ENCODE data around the gene COQ9.
"Not testable (repeated sequence)": the region's sequence is repeated elsewhere in the genome, so short reads cannot be mapped to it uniquely, and the experiment has no call there.

The COQ9 gene, protein sequence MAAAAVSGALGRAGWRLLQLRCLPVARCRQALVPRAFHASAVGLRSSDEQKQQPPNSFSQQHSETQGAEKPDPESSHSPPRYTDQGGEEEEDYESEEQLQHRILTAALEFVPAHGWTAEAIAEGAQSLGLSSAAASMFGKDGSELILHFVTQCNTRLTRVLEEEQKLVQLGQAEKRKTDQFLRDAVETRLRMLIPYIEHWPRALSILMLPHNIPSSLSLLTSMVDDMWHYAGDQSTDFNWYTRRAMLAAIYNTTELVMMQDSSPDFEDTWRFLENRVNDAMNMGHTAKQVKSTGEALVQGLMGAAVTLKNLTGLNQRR

DNA sequence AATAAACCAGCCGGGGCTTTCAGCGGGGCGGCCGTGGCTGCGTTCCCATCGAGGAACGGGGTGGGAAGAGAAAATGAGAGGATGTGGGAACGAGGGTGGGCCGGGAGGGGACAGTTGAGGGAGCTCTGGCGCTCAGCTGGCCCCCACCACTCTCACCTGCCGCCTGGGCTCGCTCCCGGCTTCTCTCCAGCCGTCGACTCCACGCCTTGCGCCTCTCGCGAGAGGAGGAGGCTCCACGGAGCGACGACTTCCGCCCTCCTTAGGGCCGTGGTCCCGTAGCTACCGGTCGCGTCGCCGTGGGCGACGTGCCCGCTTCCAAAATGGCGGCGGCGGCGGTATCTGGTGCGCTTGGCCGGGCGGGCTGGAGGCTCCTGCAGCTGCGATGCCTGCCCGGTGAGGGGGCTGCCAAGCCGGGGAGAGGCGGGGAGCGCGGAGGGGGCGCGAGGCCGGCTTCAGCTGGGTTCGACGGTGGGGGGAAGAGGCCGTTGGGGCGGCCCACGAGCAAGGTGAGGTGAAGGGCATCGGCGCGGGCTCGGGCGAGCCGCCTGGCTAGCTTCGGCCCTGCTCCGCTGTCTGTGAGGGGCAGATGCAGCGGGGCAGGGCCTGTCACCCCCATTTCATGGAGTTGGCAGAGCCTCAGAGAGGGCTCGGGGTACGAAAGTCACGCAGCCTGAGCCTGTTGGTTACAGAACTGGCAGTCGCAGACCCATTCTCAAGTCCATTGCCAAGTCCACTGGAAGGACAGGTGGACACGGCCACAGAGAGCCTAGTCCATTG lies at the start of gene COQ9, which contains the start of gene CIAPIN1:
Gene COQ9, plus strand, starts transcription at position 294 of the 777 bp plus-strand sequence. Its CDS starts 27 bp downstream, at position 321.
Gene CIAPIN1, minus strand, starts transcription at position 200 of the 777 bp plus-strand sequence. CDS start 6,457 bp downstream, outside the sequence.
- peak within 1 kb of the TSS; percentile 81 to 95 for H3K9ac ChIP-seq (ENCODE audit: low read depth in 1 of 2, low read length in 2 of 2)
- peaks cover 12 to 16% of the 10 kb centered on the region in 2 donors for H3K36me3 ChIP-seq (ENCODE audit: control insufficient read depth in 2 of 2, insufficient read depth in 2 of 2, low read length in 2 of 2)
- peak within 1 kb of the TSS; percentile 67 to 99 for H3K4me3 ChIP-seq (ENCODE audit: low read length in 2 of 2)
- H3K4me1 ChIP-seq (ENCODE audit: control insufficient read depth in 2 of 2, insufficient read depth in 2 of 2, low read length in 2 of 2): peaks cover 11 to 14% of the 10 kb centered on the region in 2 donors
- H3K9me3 ChIP-seq (ENCODE audit: control insufficient read depth in 2 of 2, low read length in 2 of 2): no peaks in the 10 kb centered on the region
- H3K27ac ChIP-seq (ENCODE audit: low read depth in 2 of 2, low read length in 2 of 2): peak within 1 kb of the TSS; percentile 86 to 89
- H3K27me3 ChIP-seq (ENCODE audit: control insufficient read depth in 2 of 2, insufficient read depth in 2 of 2, low read length in 2 of 2): no peaks in the 10 kb centered on the region

DNA sequence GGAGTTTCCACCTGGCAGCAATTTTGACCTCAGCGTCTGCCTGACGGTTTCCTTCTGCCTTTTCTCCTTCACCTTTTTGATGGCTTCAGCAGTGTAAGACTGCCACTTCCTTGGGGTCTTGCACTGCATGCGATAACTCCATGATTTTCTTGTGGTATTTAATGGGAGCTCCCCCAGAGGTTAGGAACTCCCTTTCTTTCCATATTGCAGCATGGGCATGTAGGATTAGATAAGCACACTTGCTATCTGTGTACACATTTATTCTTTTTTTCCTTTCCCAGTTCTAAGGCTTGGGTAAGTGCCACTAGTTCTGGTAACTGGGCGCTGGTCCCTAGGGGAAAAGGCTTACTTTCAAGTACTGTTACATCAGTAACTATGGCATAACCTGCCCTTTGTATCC lies 49.8 kb upstream of the COQ9 start:
- H3K36me3 ChIP-seq (ENCODE audit: control insufficient read depth in 2 of 2, insufficient read depth in 2 of 2, low read length in 2 of 2); H3K9ac ChIP-seq (ENCODE audit: low read depth in 1 of 2, low read length in 2 of 2); H3K9me3 ChIP-seq (ENCODE audit: control insufficient read depth in 2 of 2, low read length in 2 of 2); H3K27ac ChIP-seq (ENCODE audit: low read depth in 2 of 2, low read length in 2 of 2); H3K4me3 ChIP-seq (ENCODE audit: low read length in 2 of 2); H3K4me1 ChIP-seq (ENCODE audit: control insufficient read depth in 2 of 2, insufficient read depth in 2 of 2, low read length in 2 of 2); H3K27me3 ChIP-seq (ENCODE audit: control insufficient read depth in 2 of 2, insufficient read depth in 2 of 2, low read length in 2 of 2): not testable (repeated sequence)

DNA sequence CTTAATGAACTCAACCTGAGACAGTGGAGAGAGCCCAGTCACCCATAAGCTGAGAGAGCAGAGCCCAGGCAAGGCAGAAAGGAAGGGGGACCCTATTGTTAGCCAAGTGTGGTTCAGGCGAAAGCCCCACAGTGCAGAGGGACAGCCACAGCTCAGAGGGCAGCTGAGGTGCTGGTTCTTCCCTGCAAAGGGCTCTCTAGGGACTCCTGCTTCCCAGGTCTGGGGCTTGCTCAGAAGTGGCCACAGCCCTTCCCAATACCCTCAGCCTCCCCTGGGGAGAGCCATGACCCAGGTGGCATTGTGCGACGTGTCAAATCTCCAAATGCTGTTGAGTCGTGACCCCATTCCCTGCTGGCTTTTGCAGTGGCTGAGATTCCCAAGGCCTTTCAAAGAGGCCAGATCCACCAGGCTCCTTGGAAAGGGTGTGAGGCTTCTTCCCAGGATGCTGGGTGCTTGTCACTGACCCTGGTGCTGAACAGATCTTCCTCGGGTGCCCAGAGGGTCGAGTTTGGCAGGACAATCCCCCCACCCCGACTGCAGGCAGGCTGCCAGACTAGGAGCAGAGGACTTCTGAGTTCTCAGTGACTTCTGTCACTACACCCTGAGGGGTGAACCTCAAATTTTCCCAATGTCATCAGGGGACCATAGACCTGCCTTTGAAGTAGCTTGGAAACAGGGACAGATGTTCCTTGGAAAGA lies 45.2 kb upstream of the COQ9 start:
- Histone ChIP-seq H3K36me3 (ENCODE audit: control insufficient read depth in 2 of 2, insufficient read depth in 2 of 2, low read length in 2 of 2) (no peaks in the 10 kb centered on the region), H3K27me3 (ENCODE audit: control insufficient read depth in 2 of 2, insufficient read depth in 2 of 2, low read length in 2 of 2) (no peaks in the 10 kb centered on the region), H3K9me3 (ENCODE audit: control insufficient read depth in 2 of 2, low read length in 2 of 2) (no peaks in the 10 kb centered on the region), H3K4me3 (ENCODE audit: low read length in 2 of 2) (no peak overlapping the region), H3K9ac (ENCODE audit: low read depth in 1 of 2, low read length in 2 of 2) (no peak overlapping the region), H3K4me1 (ENCODE audit: control insufficient read depth in 2 of 2, insufficient read depth in 2 of 2, low read length in 2 of 2) (no peaks in the 10 kb centered on the region), H3K27ac (ENCODE audit: low read depth in 2 of 2, low read length in 2 of 2) (no peak overlapping the region)

DNA sequence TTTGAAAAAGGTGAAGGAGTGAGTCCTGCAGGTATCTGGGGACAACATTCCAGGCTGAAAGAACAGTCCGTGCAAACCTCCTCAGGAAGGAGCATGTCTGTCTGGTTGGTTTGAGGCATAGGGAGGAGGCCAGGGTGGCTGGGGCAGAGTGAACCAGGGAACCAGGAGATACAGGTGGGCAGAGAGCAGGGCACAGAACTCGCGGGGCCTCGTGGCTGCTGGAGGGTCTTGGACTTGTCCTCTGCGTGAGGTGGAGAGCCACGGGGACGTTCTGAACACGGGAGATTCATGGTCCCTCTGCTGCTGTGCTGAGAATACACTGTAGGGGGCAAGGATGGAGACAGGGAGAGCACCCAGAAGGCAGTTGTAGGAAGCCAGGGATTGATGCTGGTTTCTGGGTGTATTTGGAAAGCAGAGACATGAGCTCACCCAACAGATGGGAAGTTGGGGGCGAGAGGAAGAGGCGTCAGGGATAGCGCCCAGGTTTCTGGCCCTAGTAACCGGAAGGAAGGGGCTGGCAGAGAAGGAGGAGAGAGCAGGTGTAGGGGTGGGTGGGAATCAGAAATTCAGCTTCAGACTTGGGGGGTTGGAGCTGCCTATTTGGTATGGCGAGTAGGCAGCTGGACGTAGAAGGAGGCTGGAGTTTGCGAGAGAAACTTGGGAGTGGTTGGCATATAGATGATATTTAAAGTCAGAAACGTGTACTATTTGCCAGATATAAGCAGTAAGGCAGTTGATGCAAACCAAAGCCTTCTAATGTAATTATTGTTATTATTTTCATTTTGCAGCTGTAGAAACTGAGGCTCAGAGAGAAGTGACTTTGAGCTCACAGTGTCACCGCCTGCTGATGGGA lies 43.1 kb upstream of the COQ9 start, which contains the start of gene CCL17:
Gene CCL17, plus strand, starts transcription at position 803 of the 853 bp plus-strand sequence. CDS start 9,166 bp downstream, outside the sequence.
- no peak within 1 kb of the TSS for H3K4me3 ChIP-seq (ENCODE audit: low read length in 2 of 2)
- no peaks in the 10 kb centered on the region for H3K9me3 ChIP-seq (ENCODE audit: control insufficient read depth in 2 of 2, low read length in 2 of 2)
- H3K36me3 ChIP-seq (ENCODE audit: control insufficient read depth in 2 of 2, insufficient read depth in 2 of 2, low read length in 2 of 2): no peaks in the 10 kb centered on the region
- no peaks in the 10 kb centered on the region for H3K4me1 ChIP-seq (ENCODE audit: control insufficient read depth in 2 of 2, insufficient read depth in 2 of 2, low read length in 2 of 2)
- H3K27ac ChIP-seq (ENCODE audit: low read depth in 2 of 2, low read length in 2 of 2): no peak within 1 kb of the TSS
- no peaks in the 10 kb centered on the region for H3K27me3 ChIP-seq (ENCODE audit: control insufficient read depth in 2 of 2, insufficient read depth in 2 of 2, low read length in 2 of 2)
- H3K9ac ChIP-seq (ENCODE audit: low read depth in 1 of 2, low read length in 2 of 2): no peak within 1 kb of the TSS

DNA sequence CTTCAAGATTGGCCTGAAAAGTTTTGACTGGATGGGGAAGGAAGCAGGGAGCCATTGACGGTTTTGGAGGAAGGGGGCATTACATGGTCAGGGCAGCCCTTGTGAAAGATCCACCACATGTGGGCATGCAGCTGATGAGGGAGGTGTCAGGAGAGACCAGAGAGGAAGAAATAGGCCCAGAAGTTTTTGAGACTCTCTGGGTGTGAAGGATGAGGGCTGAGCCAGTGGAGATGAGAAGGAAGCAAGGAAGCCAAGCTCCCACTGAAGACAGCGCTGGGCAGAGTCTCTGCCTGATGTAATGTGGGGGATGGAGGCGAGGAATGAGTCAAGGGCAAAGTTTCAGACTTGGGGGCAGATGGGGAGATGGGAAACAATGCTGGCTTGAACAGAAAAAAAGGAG lies 42.2 kb upstream of the COQ9 start:
- Histone ChIP-seq H3K9ac (ENCODE audit: low read depth in 1 of 2, low read length in 2 of 2) (no peak overlapping the region), H3K27ac (ENCODE audit: low read depth in 2 of 2, low read length in 2 of 2) (no peak overlapping the region), H3K9me3 (ENCODE audit: control insufficient read depth in 2 of 2, low read length in 2 of 2) (no peaks in the 10 kb centered on the region), H3K36me3 (ENCODE audit: control insufficient read depth in 2 of 2, insufficient read depth in 2 of 2, low read length in 2 of 2) (no peaks in the 10 kb centered on the region), H3K4me1 (ENCODE audit: control insufficient read depth in 2 of 2, insufficient read depth in 2 of 2, low read length in 2 of 2) (no peaks in the 10 kb centered on the region), H3K27me3 (ENCODE audit: control insufficient read depth in 2 of 2, insufficient read depth in 2 of 2, low read length in 2 of 2) (no peaks in the 10 kb centered on the region), H3K4me3 (ENCODE audit: low read length in 2 of 2) (no peak overlapping the region)

DNA sequence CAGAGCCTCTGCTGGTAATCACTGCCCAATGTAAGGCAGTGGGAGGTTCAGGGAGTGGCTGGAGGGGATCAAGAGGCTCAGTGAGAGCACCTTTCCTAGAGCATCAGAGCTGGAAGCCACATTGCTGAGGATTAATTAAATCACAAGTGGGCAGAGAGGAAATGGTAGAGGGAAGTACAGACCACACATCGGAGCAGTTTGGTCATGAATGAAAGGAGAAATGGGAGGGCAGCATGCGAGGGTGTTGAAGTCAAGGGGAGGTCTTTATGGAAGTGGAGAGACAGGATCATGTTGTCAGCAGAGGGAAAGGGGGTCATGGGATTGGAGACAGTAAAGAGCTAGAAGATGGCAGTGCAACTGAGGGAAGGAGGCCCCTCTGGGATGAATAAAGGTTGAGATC lies 40.4 kb upstream of the COQ9 start:
- H3K4me3 ChIP-seq (ENCODE audit: low read length in 2 of 2): no peak overlapping the region
- no peak overlapping the region for H3K27ac ChIP-seq (ENCODE audit: low read depth in 2 of 2, low read length in 2 of 2)

DNA sequence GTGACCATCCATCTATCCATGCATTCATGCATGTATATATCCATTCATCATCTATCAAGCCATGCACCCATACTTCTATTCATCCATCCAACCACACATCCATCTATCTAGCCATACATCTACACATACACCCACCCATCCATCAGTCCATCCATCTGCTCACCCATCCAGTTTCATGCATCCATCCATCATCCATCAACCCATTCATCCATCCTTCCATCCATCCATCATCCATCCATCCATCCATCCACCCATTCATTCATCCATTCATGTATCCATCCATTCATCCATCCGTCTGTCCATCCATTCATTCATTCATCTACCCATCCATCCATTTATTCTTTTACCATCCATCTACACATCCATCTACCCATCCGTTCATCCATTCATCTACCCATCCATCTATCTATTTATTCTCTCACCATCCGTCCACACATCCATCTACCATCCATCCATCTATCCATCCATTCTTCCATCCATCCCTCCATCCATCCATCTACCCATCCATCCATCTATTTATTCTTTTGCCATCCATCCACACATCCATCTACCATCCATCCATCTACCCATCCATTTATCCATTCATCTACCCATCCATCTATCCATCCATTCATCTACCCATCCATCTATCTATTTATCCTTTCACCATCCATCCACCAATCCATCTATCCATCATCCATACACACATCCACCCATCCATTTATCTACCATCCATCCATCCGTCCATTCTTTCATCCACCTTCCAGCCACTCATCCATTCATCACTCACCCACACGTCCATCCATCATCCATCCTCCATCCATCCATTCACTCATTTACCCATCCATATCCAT lies 39.5 kb upstream of the COQ9 start:
- Histone ChIP-seq H3K36me3 (ENCODE audit: control insufficient read depth in 2 of 2, insufficient read depth in 2 of 2, low read length in 2 of 2) (no peaks in the 10 kb centered on the region), H3K4me3 (ENCODE audit: low read length in 2 of 2) (no peak overlapping the region), H3K4me1 (ENCODE audit: control insufficient read depth in 2 of 2, insufficient read depth in 2 of 2, low read length in 2 of 2) (no peaks in the 10 kb centered on the region), H3K9me3 (ENCODE audit: control insufficient read depth in 2 of 2, low read length in 2 of 2) (no peaks in the 10 kb centered on the region), H3K27me3 (ENCODE audit: control insufficient read depth in 2 of 2, insufficient read depth in 2 of 2, low read length in 2 of 2) (no peaks in the 10 kb centered on the region), H3K9ac (ENCODE audit: low read depth in 1 of 2, low read length in 2 of 2) (no peak overlapping the region), H3K27ac (ENCODE audit: low read depth in 2 of 2, low read length in 2 of 2) (no peak overlapping the region)

More for the DNA sequence above, 40.4 kb upstream of the COQ9 start:
- Histone ChIP-seq H3K36me3 (ENCODE audit: control insufficient read depth in 2 of 2, insufficient read depth in 2 of 2, low read length in 2 of 2) (no peaks in the 10 kb centered on the region), H3K4me1 (ENCODE audit: control insufficient read depth in 2 of 2, insufficient read depth in 2 of 2, low read length in 2 of 2) (no peaks in the 10 kb centered on the region), H3K27me3 (ENCODE audit: control insufficient read depth in 2 of 2, insufficient read depth in 2 of 2, low read length in 2 of 2) (no peaks in the 10 kb centered on the region), H3K9ac (ENCODE audit: low read depth in 1 of 2, low read length in 2 of 2) (no peak overlapping the region), H3K9me3 (ENCODE audit: control insufficient read depth in 2 of 2, low read length in 2 of 2) (no peaks in the 10 kb centered on the region)

DNA sequence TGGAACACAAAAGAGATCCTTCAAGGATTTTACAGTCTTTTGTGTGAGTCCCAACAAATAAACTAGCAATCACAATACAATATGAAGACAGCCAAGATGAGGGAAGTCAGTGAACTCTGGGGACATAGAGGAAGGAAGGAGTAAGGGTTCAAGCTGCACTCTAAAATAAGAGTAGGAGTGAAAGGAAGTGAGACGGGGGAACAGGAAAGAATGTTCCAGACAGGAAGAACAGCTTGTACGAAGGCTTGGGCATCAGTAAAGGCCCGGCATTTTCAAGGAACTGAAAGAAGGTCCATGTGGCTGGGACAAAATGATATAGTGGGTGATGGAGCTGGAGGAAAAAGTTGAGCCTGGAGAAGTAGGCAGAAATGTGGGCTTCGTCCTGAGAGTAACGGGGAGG lies 38.2 kb upstream of the COQ9 start:
- Histone ChIP-seq H3K4me1 (ENCODE audit: control insufficient read depth in 2 of 2, insufficient read depth in 2 of 2, low read length in 2 of 2) (no peaks in the 10 kb centered on the region), H3K4me3 (ENCODE audit: low read length in 2 of 2) (no peak overlapping the region), H3K27ac (ENCODE audit: low read depth in 2 of 2, low read length in 2 of 2) (no peak overlapping the region)

More for the DNA sequence above, 38.2 kb upstream of the COQ9 start:
- Histone ChIP-seq H3K27me3 (ENCODE audit: control insufficient read depth in 2 of 2, insufficient read depth in 2 of 2, low read length in 2 of 2) (no peaks in the 10 kb centered on the region), H3K36me3 (ENCODE audit: control insufficient read depth in 2 of 2, insufficient read depth in 2 of 2, low read length in 2 of 2) (no peaks in the 10 kb centered on the region), H3K9me3 (ENCODE audit: control insufficient read depth in 2 of 2, low read length in 2 of 2) (no peaks in the 10 kb centered on the region), H3K9ac (ENCODE audit: low read depth in 1 of 2, low read length in 2 of 2) (no peak overlapping the region)

All from mucosa of rectum (tissue), 2 donors.